HCT116 (cell line): ENCODE results near the gene CYB561D1. TPM values are rescaled to one million over a fixed set of nuclear protein-coding genes. Genes with fewer than 3 reads are reported as not detected.

Source experiments
- ATAC-seq: fragments of 200-7000 bp; cut with Tn5 transposase; 2 replicates; pipeline ENCODE4 v1.9.1; 2020; ENCODE audit warnings: mild to moderate bottlenecking, moderate library complexity
- BruUV-seq: library from RNA; stranded (reverse); fragments of 400-500 nt; replicated peaks from 2 replicates; lab custom pipeline; 2021; lab: Mats Ljungman, UMichigan
- CTCF ChIA-PET: fragments of 300-600 bp; sonication (Branson Sonifier 250); formaldehyde crosslinking; loops from one replicate; lab custom pipeline; 2021; ENCODE audit warnings: antibody characterized with exemption; lab: Charles Lee
- POLR2A ChIA-PET: fragments of 300-600, 350-600 bp; sonication (Branson Sonifier 250); formaldehyde crosslinking; loops from one replicate; lab custom pipeline; 2021; ENCODE audit warnings: antibody characterized with exemption; lab: Charles Lee
- RAD21 ChIA-PET, 2 experiments: fragments of 300-600 bp; sonication (Branson Sonifier 250); formaldehyde crosslinking; loops; one replicate each; lab custom pipeline; 2023; ENCODE audit warnings: low total read pairs in 2 of 2; ENCODE audit not compliant: uncharacterized antibody in 2 of 2, unreplicated experiment in 2 of 2, low non-redundant PET in 1 of 2; lab: Charles Lee
- DNase-seq: peaks from one replicate; pipeline ENCODE4 v3.0.0-alpha.2; 2010; ENCODE audit warnings: low read depth, low spot score
- H2AFZ ChIP-seq: fragments of 200-600 bp; shearing (Covaris generic), sonication (generic); 2 replicates; pipeline ENCODE4 v1.6.1; 2017; ENCODE audit warnings: low read depth, mixed run types, mixed read lengths, antibody characterized with exemption, low read length; ENCODE audit not compliant: poor library complexity, severe bottlenecking
- H3K27ac ChIP-seq: 2 replicates; pipeline ENCODE4 v1.5.1; 2012; ENCODE audit warnings: low read depth, low read length
- H3K27me3 ChIP-seq: fragments of 200-600 bp; sonication (generic); 2 replicates; pipeline ENCODE4 v1.6.1; 2016; ENCODE audit warnings: mixed run types, low read length, mixed read lengths; ENCODE audit not compliant: insufficient read depth
- H3K36me3 ChIP-seq, 2 experiments: fragments of 200-500 bp in 1 of 2; fragments of 200-600 bp in 1 of 2; sonication (Bioruptor generic) in 1 of 2; sonication (generic) in 1 of 2; 2 replicates each; pipeline versions ENCODE4 v1.5.1 to v1.6.1; 2014 to 2016; ENCODE audit warnings: low read length in 2 of 2, inconsistent platforms in 1 of 2, mixed read lengths in 1 of 2, mixed run types in 1 of 2; ENCODE audit not compliant: insufficient read depth in 2 of 2, control insufficient read depth in 1 of 2
- H3K4me1 ChIP-seq, 2 experiments: fragments of 200-600 bp in 1 of 2; sonication (generic) in 1 of 2; 2 replicates each; pipeline versions ENCODE4 v1.5.1 to v1.6.1; 2012 to 2017; ENCODE audit warnings: low read length in 2 of 2, inconsistent platforms in 1 of 2, mild to moderate bottlenecking in 1 of 2, mixed read lengths in 1 of 2, mixed run types in 1 of 2, moderate library complexity in 1 of 2; ENCODE audit not compliant: insufficient read depth in 2 of 2, control insufficient read depth in 1 of 2
- H3K4me2 ChIP-seq: fragments of 200-600 bp; sonication (generic); 2 replicates; pipeline ENCODE4 v1.6.1; 2017; ENCODE audit warnings: mixed run types, low read length, mixed read lengths
- H3K4me3 ChIP-seq, 2 experiments: fragments of 200-600 bp in 1 of 2; sonication (generic) in 1 of 2; replicated peaks in 1 of 2; 2 replicates each; pipeline ENCODE4 v1.5.1; 2011 to 2016; ENCODE audit warnings: low read length in 2 of 2, control low read depth in 1 of 2, low read depth in 1 of 2, mild to moderate bottlenecking in 1 of 2, mixed read lengths in 1 of 2, mixed run types in 1 of 2
- H3K79me2 ChIP-seq: fragments of 200-600 bp; sonication (generic); 2 replicates; pipeline ENCODE4 v1.6.1; 2017; ENCODE audit warnings: mild to moderate bottlenecking, mixed run types, low read length, moderate library complexity, mixed read lengths; ENCODE audit not compliant: insufficient read depth
- H3K9ac ChIP-seq: fragments of 200-600 bp; sonication (generic); 2 replicates; pipeline ENCODE4 v1.6.1; 2016; ENCODE audit warnings: low read length, mixed read lengths
- H3K9me2 ChIP-seq: fragments of 200-600 bp; sonication (generic), shearing (Covaris generic); 2 replicates; pipeline ENCODE4 v1.6.1; 2017; ENCODE audit warnings: mixed run types, mild to moderate bottlenecking, moderate library complexity; ENCODE audit not compliant: insufficient read depth
- H3K9me3 ChIP-seq, 2 experiments: fragments of 200-500 bp in 1 of 2; fragments of 200-600 bp in 1 of 2; sonication (Bioruptor generic) in 1 of 2; sonication (generic) in 1 of 2; 2 replicates each; pipeline ENCODE4 v1.6.1; 2014 to 2017; ENCODE audit warnings: low read length in 2 of 2, mixed read lengths in 2 of 2, inconsistent platforms in 1 of 2, low read depth in 1 of 2, mild to moderate bottlenecking in 1 of 2, mixed run types in 1 of 2, moderate library complexity in 1 of 2; ENCODE audit not compliant: control insufficient read depth in 1 of 2, insufficient read depth in 1 of 2
- H4K20me1 ChIP-seq: fragments of 200-600 bp; sonication (generic), shearing (Covaris generic); 2 replicates; pipeline ENCODE4 v1.6.1; 2017; ENCODE audit warnings: mixed run types, mild to moderate bottlenecking, moderate library complexity; ENCODE audit not compliant: insufficient read depth
- CEBPB ChIP-seq: IDR thresholded peaks from 2 replicates; pipeline ENCODE4 v1.6.1; 2012; ENCODE audit warnings: low read depth
- CTCF ChIP-seq, 3 experiments: fragments of 200-600 bp in 1 of 3; sonication (generic) in 1 of 3; IDR thresholded peaks in 2 of 3; conservative IDR thresholded peaks in 1 of 3; 2 replicates each; pipeline ENCODE4 v1.5.1; 2012 to 2017; ENCODE audit warnings: low read depth in 2 of 3, low read length in 2 of 3, antibody characterized with exemption in 1 of 3, borderline replicate concordance in 1 of 3, control low read depth in 1 of 3, mild to moderate bottlenecking in 1 of 3, mixed read lengths in 1 of 3, mixed run types in 1 of 3, moderate library complexity in 1 of 3; ENCODE audit not compliant: insufficient read depth in 1 of 3
- ELF1 ChIP-seq: IDR thresholded peaks from 2 replicates; pipeline ENCODE4 v1.6.1; 2012; ENCODE audit warnings: low read depth, borderline replicate concordance
- EZH2phosphoT487 ChIP-seq: fragments of 200-600 bp; IDR thresholded peaks from 2 replicates; pipeline ENCODE4 v1.6.1; 2018; ENCODE audit warnings: antibody characterized with exemption, borderline replicate concordance
- FOSL1 ChIP-seq: IDR thresholded peaks from 2 replicates; pipeline ENCODE4 v1.6.1; 2012; ENCODE audit warnings: low read depth
- JUND ChIP-seq: IDR thresholded peaks from 2 replicates; pipeline ENCODE4 v1.6.1; 2012
- MAX ChIP-seq: IDR thresholded peaks from 2 replicates; pipeline ENCODE4 v1.6.1; 2012
- POLR2A ChIP-seq: IDR thresholded peaks from 2 replicates; pipeline ENCODE4 v1.7.0; 2011; ENCODE audit warnings: borderline replicate concordance; ENCODE audit not compliant: insufficient read depth, insufficient read length; ENCODE audit errors: extremely low read depth
- RAD21 ChIP-seq: IDR thresholded peaks from 2 replicates; pipeline ENCODE4 v1.6.1; 2012; ENCODE audit warnings: low read depth, mild to moderate bottlenecking
- REST ChIP-seq: IDR thresholded peaks from 2 replicates; pipeline ENCODE4 v1.6.1; 2012; ENCODE audit warnings: low read depth
- SRF ChIP-seq: IDR thresholded peaks from 2 replicates; pipeline ENCODE4 v1.6.1; 2012; ENCODE audit warnings: low read depth
- TCF7L2 ChIP-seq: IDR thresholded peaks from 2 replicates; pipeline ENCODE4 v1.7.0; 2011; ENCODE audit warnings: borderline replicate concordance, inconsistent platforms; ENCODE audit not compliant: insufficient read depth, insufficient read length; ENCODE audit errors: extremely low read depth
- YY1 ChIP-seq: IDR thresholded peaks from 2 replicates; pipeline ENCODE4 v1.6.1; 2011; ENCODE audit warnings: low read length, low read depth, moderate library complexity, mild to moderate bottlenecking; ENCODE audit not compliant: insufficient replicate concordance; ENCODE audit errors: extremely low read depth
- ZBTB33 ChIP-seq: IDR thresholded peaks from 2 replicates; pipeline ENCODE4 v1.6.1; 2011; ENCODE audit warnings: mild to moderate bottlenecking, low read length, moderate library complexity; ENCODE audit not compliant: insufficient replicate concordance; ENCODE audit errors: extremely low read depth
- ZFX ChIP-seq: fragments of 450-650 bp; IDR thresholded peaks from 2 replicates; pipeline ENCODE4 v1.6.1; 2017
- ZNF274 ChIP-seq: fragments of 200-500 bp; sonication (Bioruptor generic); IDR thresholded peaks from 2 replicates; pipeline ENCODE4 v1.6.1; 2014; ENCODE audit warnings: mild to moderate bottlenecking, low read depth, low read length, inconsistent platforms
- intact Hi-C: fragments of 100-400 bp; cut with micrococcal nuclease; formaldehyde crosslinking; loops from 2 replicates; pipeline ENCODE4 v1.10.0; 2022
- total RNA-seq: library from RNA; stranded (reverse); gene quantifications from one replicate; pipeline ENCODE4 v1.2.1, GENCODE V29; 2021; ENCODE audit not compliant: unreplicated experiment

CYB561D1 gene
- total RNA-seq, 1 experiment from 2014 or later, result 5.9 TPM

GRCh38 chr1:109495738-109496137 is 1.8 kb downstream of the CYB561D1 start:
- ATAC-seq (no peak), DNase-seq (no peak)
- Histone ChIP-seq H3K27ac (no peak overlapping the region), H3K9me2 (no peaks in the 10 kb centered on the region), H3K36me3 (peaks cover 4 to 5% of the 10 kb centered on the region in 2 experiments; a peak in 1 of 4 replicates), H3K79me2 (no peaks in the 10 kb centered on the region; the same call in 1 of the 2 replicates), H3K4me2 (no peak overlapping the region), H3K9ac (no peak overlapping the region), H2AFZ (no peak overlapping the region), H3K27me3 (no peaks in the 10 kb centered on the region), H3K9me3 (no peaks in the 10 kb centered on the region), H3K4me1 (peaks cover 10 to 18% of the 10 kb centered on the region in 2 experiments; a peak in 2 of 4 replicates), H4K20me1 (no peaks in the 10 kb centered on the region), H3K4me3 (no peak overlapping the region)
- BruUV-seq, result no TSS peak
- intact Hi-C loops, result no loop called here
- ChIA-PET CTCF (no interaction called here), POLR2A (no interaction called here), RAD21 (no interaction called here)
- TF ChIP-seq ZNF274 (no peak), FOSL1 (no peak), CEBPB (no peak), ELF1 (no peak), SRF (no peak), EZH2phosphoT487 (no peak), CTCF (IDR thresholded peaks at IDR 0.05 in 2 of 3, conservative IDR thresholded peaks at IDR 0.05 in 1 of 3; ENCODE audit: borderline replicate concordance in 1 of 3, insufficient read depth in 1 of 3, low read depth in 2 of 3, low read length in 2 of 3) (no peak), RAD21 (no peak), TCF7L2 (no peak), MAX (no peak), POLR2A (no peak), YY1 (no peak), ZFX (no peak), JUND (no peak), ZBTB33 (no peak), REST (no peak)
- TF ChIP-seq, all 23 proteins: peak for 0
